IMR-90 (cell line): ENCODE data around the gene MSX1. TPM values are rescaled to one million over a fixed set of nuclear protein-coding genes. Genes with fewer than 3 reads are reported as not detected.

ENCODE experiments used
- ATAC-seq: fragments of 200-7000 bp; cut with Tn5 transposase; 2 replicates; pipeline ENCODE4 v1.9.1; 2020; ENCODE audit warnings: low read depth, mild to moderate bottlenecking, moderate library complexity
- BruUV-seq: library from RNA; stranded (reverse); fragments of 400-500 nt; replicated peaks from 2 replicates; lab custom pipeline; 2021; lab: Mats Ljungman, UMichigan
- CTCF ChIA-PET: fragments of 300-600 bp; formaldehyde crosslinking; extraction: SDS; loops from one replicate; lab custom pipeline; 2021; ENCODE audit warnings: antibody characterized with exemption; lab: Yijun Ruan, JAX
- POLR2A ChIA-PET: fragments of 300-600 bp; sonication (Branson Sonifier 250); formaldehyde crosslinking; loops from one replicate; lab custom pipeline; 2022; ENCODE audit warnings: antibody characterized with exemption; ENCODE audit not compliant: unreplicated experiment; lab: Charles Lee
- DNase-seq: peaks from one replicate; pipeline ENCODE4 v3.0.0; 2013
- H2AFZ ChIP-seq: replicated peaks from 2 replicates; pipeline ENCODE3; 2013; ENCODE audit warnings: low read length, mild to moderate bottlenecking; ENCODE audit not compliant: poor library complexity
- H2AK5ac ChIP-seq: 2 replicates; pipeline ENCODE4 v1.6.1; 2013; ENCODE audit warnings: low read depth, low read length, inconsistent platforms
- H2AK9ac ChIP-seq: replicated peaks from 2 replicates; pipeline ENCODE3; 2013; ENCODE audit warnings: mild to moderate bottlenecking, low read depth, low read length, moderate library complexity; ENCODE audit not compliant: poor library complexity
- H2BK120ac ChIP-seq: 2 replicates; pipeline ENCODE4 v1.6.1; 2013; ENCODE audit warnings: low read depth, low read length, inconsistent platforms
- H2BK15ac ChIP-seq: 3 replicates; pipeline ENCODE4 v1.6.1; 2013; ENCODE audit warnings: low read depth, low read length, inconsistent platforms
- H2BK20ac ChIP-seq: 2 replicates; pipeline ENCODE4 v1.6.1; 2013; ENCODE audit warnings: low read depth, mild to moderate bottlenecking, inconsistent platforms, low read length, moderate library complexity
- H2BK5ac ChIP-seq: 2 replicates; pipeline ENCODE4 v1.6.1; 2013; ENCODE audit warnings: mild to moderate bottlenecking, low read depth, low read length, inconsistent platforms; ENCODE audit not compliant: poor library complexity, severe bottlenecking
- H3K14ac ChIP-seq: replicated peaks from 2 replicates; pipeline ENCODE4 v1.6.1; 2013; ENCODE audit warnings: low read depth, low read length, inconsistent platforms
- H3K18ac ChIP-seq: 2 replicates; pipeline ENCODE4 v1.6.1; 2013; ENCODE audit warnings: low read depth, low read length, control low read depth
- H3K23ac ChIP-seq: 2 replicates; pipeline ENCODE4 v1.6.1; 2013; ENCODE audit warnings: low read depth, low read length, inconsistent platforms
- H3K27ac ChIP-seq: 2 replicates; pipeline ENCODE4 v1.5.1; 2013; ENCODE audit warnings: mild to moderate bottlenecking, control low read depth, low read length; ENCODE audit not compliant: insufficient read depth
- H3K27me3 ChIP-seq: 2 replicates; pipeline ENCODE4 v1.6.1; 2013; ENCODE audit warnings: low read length; ENCODE audit not compliant: control insufficient read depth, insufficient read depth
- H3K36me3 ChIP-seq: 2 replicates; pipeline ENCODE4 v1.6.1; 2013; ENCODE audit warnings: low read length, mixed read lengths; ENCODE audit not compliant: control insufficient read depth, insufficient read depth
- H3K4ac ChIP-seq: 2 replicates; pipeline ENCODE4 v1.6.1; 2013; ENCODE audit warnings: low read depth, low read length, inconsistent platforms
- H3K4me1 ChIP-seq: 2 replicates; pipeline ENCODE4 v1.6.1; 2013; ENCODE audit warnings: low read length, mixed read lengths; ENCODE audit not compliant: control insufficient read depth, insufficient read depth
- H3K4me2 ChIP-seq: 2 replicates; pipeline ENCODE4 v1.6.1; 2013; ENCODE audit warnings: low read depth, mild to moderate bottlenecking, control low read depth, low read length, moderate library complexity
- H3K4me3 ChIP-seq: 2 replicates; pipeline ENCODE4 v1.5.1; 2013; ENCODE audit warnings: low read depth, mild to moderate bottlenecking, control low read depth, low read length, moderate library complexity; ENCODE audit not compliant: insufficient read depth
- H3K56ac ChIP-seq: 2 replicates; pipeline ENCODE4 v1.6.1; 2013; ENCODE audit warnings: low read length, inconsistent platforms; ENCODE audit not compliant: insufficient read depth; ENCODE audit errors: extremely low read depth
- H3K79me1 ChIP-seq, 2 experiments: 2 replicates each; pipeline ENCODE4 v1.6.1; 2013; ENCODE audit warnings: low read length in 2 of 2, inconsistent platforms in 1 of 2, low read depth in 1 of 2
- H3K9ac ChIP-seq: 2 replicates; pipeline ENCODE4 v1.6.1; 2013; ENCODE audit warnings: low read depth, low read length, control low read depth
- H3K9me1 ChIP-seq: 2 replicates; pipeline ENCODE4 v1.6.1; 2013; ENCODE audit warnings: low read length, inconsistent platforms; ENCODE audit not compliant: insufficient read depth
- H3K9me3 ChIP-seq: 2 replicates; pipeline ENCODE4 v1.6.1; 2013; ENCODE audit warnings: low read length; ENCODE audit not compliant: control insufficient read depth, insufficient read depth
- H4K20me1 ChIP-seq: 2 replicates; pipeline ENCODE4 v1.6.1; 2013; ENCODE audit warnings: low read length, inconsistent platforms; ENCODE audit not compliant: insufficient read depth
- H4K5ac ChIP-seq: 2 replicates; pipeline ENCODE4 v1.6.1; 2013; ENCODE audit warnings: mild to moderate bottlenecking, low read depth, low read length, control low read depth
- H4K8ac ChIP-seq, 2 experiments: 2 replicates each; pipeline ENCODE4 v1.6.1; 2013; ENCODE audit warnings: low read depth in 2 of 2, low read length in 2 of 2, control low read depth in 1 of 2, inconsistent platforms in 1 of 2
- H4K91ac ChIP-seq: 2 replicates; pipeline ENCODE4 v1.6.1; 2013; ENCODE audit warnings: low read depth, low read length, inconsistent platforms; ENCODE audit not compliant: insufficient read depth
- BHLHE40 ChIP-seq: fragments of 150-350 bp; IDR thresholded peaks from 2 replicates; pipeline ENCODE4 v1.6.1; 2016; ENCODE audit warnings: mild to moderate bottlenecking, low read depth, low read length
- CEBPB ChIP-seq: IDR thresholded peaks from 2 replicates; pipeline ENCODE4 v1.6.1; 2012; ENCODE audit warnings: low read depth, low read length, improper control_type of control experiment
- CHD1 ChIP-seq: IDR thresholded peaks from 2 replicates; pipeline ENCODE4 v1.6.1; 2012; ENCODE audit warnings: low read depth, low read length, improper control_type of control experiment
- FOS ChIP-seq: fragments of 150-350 bp; IDR thresholded peaks from 2 replicates; pipeline ENCODE4 v1.6.1; 2016; ENCODE audit warnings: low read depth, low read length
- MAFK ChIP-seq: IDR thresholded peaks from 2 replicates; pipeline ENCODE4 v1.6.1; 2012; ENCODE audit warnings: low read depth, low read length, improper control_type of control experiment
- MAZ ChIP-seq: IDR thresholded peaks from 2 replicates; pipeline ENCODE4 v1.6.1; 2012; ENCODE audit warnings: low read depth, mild to moderate bottlenecking, low read length, improper control_type of control experiment, moderate library complexity, borderline replicate concordance
- MXI1 ChIP-seq: IDR thresholded peaks from 2 replicates; pipeline ENCODE4 v1.6.1; 2012; ENCODE audit warnings: low read depth, mild to moderate bottlenecking, low read length, moderate library complexity, borderline replicate concordance
- NFE2L2 ChIP-seq: fragments of 150-350 bp; IDR thresholded peaks from 2 replicates; pipeline ENCODE4 v1.6.1; 2016; ENCODE audit warnings: low read depth, mild to moderate bottlenecking, low read length
- POLR2A ChIP-seq: IDR thresholded peaks from 2 replicates; pipeline ENCODE4 v1.6.1; 2012; ENCODE audit warnings: mild to moderate bottlenecking, low read depth, low read length
- RAD21 ChIP-seq: IDR thresholded peaks from 2 replicates; pipeline ENCODE4 v1.6.1; 2012; ENCODE audit warnings: low read length, improper control_type of control experiment
- RCOR1 ChIP-seq: IDR thresholded peaks from 2 replicates; pipeline ENCODE4 v1.6.1; 2012; ENCODE audit warnings: mild to moderate bottlenecking, low read length, improper control_type of control experiment; ENCODE audit not compliant: insufficient replicate concordance
- RFX5 ChIP-seq: IDR thresholded peaks from 2 replicates; pipeline ENCODE4 v1.8.0; 2012; ENCODE audit warnings: low read depth, mild to moderate bottlenecking, low read length, moderate library complexity
- SMC3 ChIP-seq: fragments of 150-350 bp; IDR thresholded peaks from 2 replicates; pipeline ENCODE4 v1.6.1; 2016; ENCODE audit warnings: low read depth, mild to moderate bottlenecking, antibody characterized with exemption, low read length, moderate library complexity
- WGBS, 2 experiments: methylation state at CpG; one replicate each; pipeline versions ENCODE4 v1.1.5 to v1.1.7; 2013; ENCODE audit warnings: missing lambda C conversion rate in 2 of 2; ENCODE audit not compliant: insufficient read length in 1 of 2; ENCODE audit errors: extremely low coverage in 2 of 2; 5-methylcytosine and 5-hydroxymethylcytosine counted together
- dilution Hi-C: fragments of 300-500 bp; cut with HindIII; formaldehyde crosslinking; loops from one replicate; pipeline ENCODE4 v1.14.3; 2018; ENCODE audit warnings: low sequenced_read_pairs; ENCODE audit not compliant: unreplicated experiment
- in situ Hi-C: fragments of 300-500 bp; cut with MboI; formaldehyde crosslinking; loops from 3 replicates; pipeline ENCODE4 v1.14.3; 2019; ENCODE audit warnings: low sequenced_read_pairs, inconsistent platforms, mixed read lengths
- intact Hi-C: fragments of 100-400 bp; cut with micrococcal nuclease; formaldehyde crosslinking; loops from 2 replicates; pipeline ENCODE4 v1.10.0; 2022
- polyA plus RNA-seq, 3 experiments: library from polyadenylated mRNA; depleted of rRNA; stranded (reverse); fragments of >200 nt; gene quantifications; 2 replicates each; pipeline ENCODE4 v1.2.3, GENCODE V29; 2012; ENCODE audit warnings: low replicate concordance in 1 of 3
- total RNA-seq: library from RNA; depleted of rRNA; stranded (reverse); fragments of >200 nt; gene quantifications from 2 replicates; pipeline ENCODE4 v1.2.3, GENCODE V29; 2012
- TF ChIP-seq, protein P1 (sequence below): fragments of 150-350 bp; IDR thresholded peaks from 2 replicates; pipeline ENCODE4 v1.6.1; 2016; ENCODE audit warnings: low read depth, mild to moderate bottlenecking, low read length, moderate library complexity, borderline replicate concordance
- TF ChIP-seq, protein P2 (sequence below): conservative IDR thresholded peaks from 2 replicates; pipeline ENCODE4 v1.5.1; 2012; ENCODE audit warnings: mild to moderate bottlenecking, low read depth, low read length, improper control_type of control experiment
- TF ChIP-seq, protein P3 (sequence below): fragments of 150-350 bp; IDR thresholded peaks from 2 replicates; pipeline ENCODE4 v1.6.1; 2017; ENCODE audit warnings: mild to moderate bottlenecking, antibody characterized with exemption, low read length, low read depth

MSX1 gene
- total and polyA plus RNA-seq, 2 of the 4 experiments (the other 2 are of a cell fraction) = 1.1 to 3.9 TPM

DNA sequence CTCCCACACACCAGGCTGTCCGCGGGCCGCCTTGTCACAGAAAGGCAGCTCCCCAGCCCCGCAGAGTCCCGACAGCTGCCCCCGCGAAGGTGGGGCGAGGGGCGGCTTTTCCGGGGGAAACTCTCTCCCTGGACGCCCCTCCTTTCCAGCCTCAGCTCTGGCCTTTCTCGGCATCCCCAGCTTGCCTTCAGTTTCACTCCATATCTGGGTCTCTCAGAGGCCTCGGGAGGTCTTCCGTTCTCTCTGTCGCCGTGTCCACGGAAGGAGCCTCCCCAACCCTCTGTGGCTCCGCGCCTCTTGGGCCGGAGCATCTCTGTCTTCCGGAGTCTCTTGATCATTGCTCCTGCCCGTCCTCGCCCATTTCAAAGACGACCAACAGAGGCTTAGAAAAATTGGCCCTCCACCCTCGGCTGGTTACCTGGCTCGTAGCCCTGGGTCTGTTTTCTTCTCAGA is 6.1 kb upstream of the MSX1 start:
- Histone ChIP-seq H4K91ac (no peak overlapping the region), H4K8ac (peak overlapping the region; percentile 78 to 81; a peak in 3 of 4 replicates), H2AK9ac (no peak overlapping the region), H3K4me2 (peak overlapping the region; percentile 63), H3K18ac (no peak overlapping the region), H3K27ac (no peak overlapping the region; the same call in 1 of the 2 replicates), H3K36me3 (no peaks in the 10 kb centered on the region), H3K4me3 (peak overlapping the region; percentile 0), H3K9ac (no peak overlapping the region), H3K9me3 (no peaks in the 10 kb centered on the region), H3K9me1 (no peaks in the 10 kb centered on the region), H2AFZ (peak overlapping the region; percentile 90), H4K20me1 (no peaks in the 10 kb centered on the region), H3K4me1 (no peaks in the 10 kb centered on the region; the same call in 1 of the 2 replicates), H3K27me3 (peaks cover 45% of the 10 kb centered on the region), H3K14ac (peak overlapping the region; percentile 57; the same call in 1 of the 2 replicates), H3K56ac (no peak overlapping the region), H2BK5ac (no peak overlapping the region), H3K4ac (peak overlapping the region; percentile 33; the same call in 1 of the 2 replicates), H2BK20ac (no peak overlapping the region; the same call in 1 of the 2 replicates), H2BK120ac (peak overlapping the region; percentile 61; the same call in 1 of the 2 replicates), H3K23ac (peak overlapping the region; percentile 74; the same call in 1 of the 2 replicates), H2AK5ac (no peak overlapping the region), H4K5ac (no peak overlapping the region), H3K79me1 (no peaks in the 10 kb centered on the region), H2BK15ac (no peak overlapping the region)
- TF ChIP-seq RFX5 = no peak
- no peak for TF ChIP-seq MAFK
- no peak for TF ChIP-seq MXI1
- no peak for TF ChIP-seq BHLHE40
- TF ChIP-seq, protein P1, sequence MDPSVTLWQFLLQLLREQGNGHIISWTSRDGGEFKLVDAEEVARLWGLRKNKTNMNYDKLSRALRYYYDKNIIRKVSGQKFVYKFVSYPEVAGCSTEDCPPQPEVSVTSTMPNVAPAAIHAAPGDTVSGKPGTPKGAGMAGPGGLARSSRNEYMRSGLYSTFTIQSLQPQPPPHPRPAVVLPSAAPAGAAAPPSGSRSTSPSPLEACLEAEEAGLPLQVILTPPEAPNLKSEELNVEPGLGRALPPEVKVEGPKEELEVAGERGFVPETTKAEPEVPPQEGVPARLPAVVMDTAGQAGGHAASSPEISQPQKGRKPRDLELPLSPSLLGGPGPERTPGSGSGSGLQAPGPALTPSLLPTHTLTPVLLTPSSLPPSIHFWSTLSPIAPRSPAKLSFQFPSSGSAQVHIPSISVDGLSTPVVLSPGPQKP = no peak
- TF ChIP-seq POLR2A = no peak
- TF ChIP-seq CEBPB = no peak
- no peak for TF ChIP-seq RAD21
- no peak for TF ChIP-seq MAZ
- TF ChIP-seq, protein P2, sequence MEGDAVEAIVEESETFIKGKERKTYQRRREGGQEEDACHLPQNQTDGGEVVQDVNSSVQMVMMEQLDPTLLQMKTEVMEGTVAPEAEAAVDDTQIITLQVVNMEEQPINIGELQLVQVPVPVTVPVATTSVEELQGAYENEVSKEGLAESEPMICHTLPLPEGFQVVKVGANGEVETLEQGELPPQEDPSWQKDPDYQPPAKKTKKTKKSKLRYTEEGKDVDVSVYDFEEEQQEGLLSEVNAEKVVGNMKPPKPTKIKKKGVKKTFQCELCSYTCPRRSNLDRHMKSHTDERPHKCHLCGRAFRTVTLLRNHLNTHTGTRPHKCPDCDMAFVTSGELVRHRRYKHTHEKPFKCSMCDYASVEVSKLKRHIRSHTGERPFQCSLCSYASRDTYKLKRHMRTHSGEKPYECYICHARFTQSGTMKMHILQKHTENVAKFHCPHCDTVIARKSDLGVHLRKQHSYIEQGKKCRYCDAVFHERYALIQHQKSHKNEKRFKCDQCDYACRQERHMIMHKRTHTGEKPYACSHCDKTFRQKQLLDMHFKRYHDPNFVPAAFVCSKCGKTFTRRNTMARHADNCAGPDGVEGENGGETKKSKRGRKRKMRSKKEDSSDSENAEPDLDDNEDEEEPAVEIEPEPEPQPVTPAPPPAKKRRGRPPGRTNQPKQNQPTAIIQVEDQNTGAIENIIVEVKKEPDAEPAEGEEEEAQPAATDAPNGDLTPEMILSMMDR = no peak
- TF ChIP-seq FOS = no peak
- TF ChIP-seq NFE2L2 = no peak
- TF ChIP-seq CHD1 = no peak
- TF ChIP-seq, protein P3, sequence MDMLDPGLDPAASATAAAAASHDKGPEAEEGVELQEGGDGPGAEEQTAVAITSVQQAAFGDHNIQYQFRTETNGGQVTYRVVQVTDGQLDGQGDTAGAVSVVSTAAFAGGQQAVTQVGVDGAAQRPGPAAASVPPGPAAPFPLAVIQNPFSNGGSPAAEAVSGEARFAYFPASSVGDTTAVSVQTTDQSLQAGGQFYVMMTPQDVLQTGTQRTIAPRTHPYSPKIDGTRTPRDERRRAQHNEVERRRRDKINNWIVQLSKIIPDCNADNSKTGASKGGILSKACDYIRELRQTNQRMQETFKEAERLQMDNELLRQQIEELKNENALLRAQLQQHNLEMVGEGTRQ = no peak
- no peak for TF ChIP-seq RCOR1
- no peak for TF ChIP-seq SMC3
- ATAC-seq (peak; percentile 8), DNase-seq (no peak)
- in situ Hi-C loops = no loop called here
- CTCF ChIA-PET = no interaction called here
- POLR2A ChIA-PET = no interaction called here
- 18% methylated on average over 14 of the region's 26 CpGs; no CpG with 5 or more reads in 1 of the 2 experiments for WGBS, 2 experiments
- BruUV-seq = no TSS peak
- intact Hi-C loops = no loop called here
- dilution Hi-C loops = no loop called here
